C4-2B (cell line): ENCODE data around the gene PLXNA2.

ENCODE experiments used
- H3K27ac ChIP-seq: fragments of 450-650 bp; 2 replicates; pipeline ENCODE4 v1.5.1; 2017
- CTCF ChIP-seq: fragments of 450-650 bp; conservative IDR thresholded peaks from 2 replicates; pipeline ENCODE4 v1.5.1; 2017; ENCODE audit warnings: mild to moderate bottlenecking
- ZFX ChIP-seq: fragments of 450-650 bp; IDR thresholded peaks from 2 replicates; pipeline ENCODE4 v1.6.1; 2017

Gene PLXNA2

GRCh38 chr1:208228026-208228425, 16.2 kb downstream of the PLXNA2 start:
- no peak for TF ChIP-seq ZFX
- no peak for TF ChIP-seq CTCF
- no peak overlapping the region for H3K27ac ChIP-seq

- no peak for TF ChIP-seq ZFX
- no peak for TF ChIP-seq CTCF
- no peak overlapping the region for H3K27ac ChIP-seq
These were observed 16.8 kb downstream of the PLXNA2 start for GRCh38 chr1:208227366-208227765.

- H3K27ac ChIP-seq, result no peak overlapping the region
- TF ChIP-seq ZFX, result no peak
- TF ChIP-seq CTCF, result no peak
These were observed 17.9 kb downstream of the PLXNA2 start for GRCh38 chr1:208225954-208226937.

GRCh38 chr1:208224192-208224713, 19.9 kb downstream of the PLXNA2 start:
- TF ChIP-seq CTCF (no peak), ZFX (no peak)
- no peak overlapping the region for H3K27ac ChIP-seq

- H3K27ac ChIP-seq, result no peak overlapping the region
- no peak for TF ChIP-seq CTCF
These were observed 21.0 kb downstream of the PLXNA2 start for GRCh38 chr1:208223136-208223535.

GRCh38 chr1:208222376-208223126, 21.6 kb downstream of the PLXNA2 start:
- no peak for TF ChIP-seq ZFX
- TF ChIP-seq CTCF, result no peak
- no peak overlapping the region for H3K27ac ChIP-seq

- H3K27ac ChIP-seq, result no peak overlapping the region
These were observed 22.9 kb downstream of the PLXNA2 start for GRCh38 chr1:208221291-208221622.

More at GRCh38 chr1:208221291-208221622, 22.9 kb downstream of the PLXNA2 start:
- no peak for TF ChIP-seq CTCF
- TF ChIP-seq ZFX, result no peak
